ENCODE data around the gene AURKAIP1. TPM values are rescaled to one million over a fixed set of nuclear protein-coding genes. Genes with fewer than 3 reads are reported as not detected.

Gene AURKAIP1
- total RNA-seq, 1 donor from 2014 or later: 93.5 TPM

- H3K27me3 ChIP-seq (ENCODE audit: control insufficient read depth, insufficient read depth, low read length): no peaks in the 10 kb centered on the region
- H3K4me3 ChIP-seq (ENCODE audit: low read depth, low read length): no peak overlapping the region
- H3K36me3 ChIP-seq (ENCODE audit: control insufficient read depth, insufficient read depth, low read length): peaks cover 1% of the 10 kb centered on the region
- no peak for TF ChIP-seq CTCF (IDR thresholded peaks at IDR 0.05; ENCODE audit: insufficient read depth, low read length, severe bottlenecking)
- DNase-seq (ENCODE audit: low read depth): no peak
- FAIRE-seq: no peak
These were observed 8.3 kb downstream of the AURKAIP1 start for GRCh38 chr1:1366699-1367066.

GRCh38 chr1:1365875-1366698, 8.9 kb downstream of the AURKAIP1 start:
- no peak for TF ChIP-seq CTCF (IDR thresholded peaks at IDR 0.05; ENCODE audit: insufficient read depth, low read length, severe bottlenecking)
- H3K4me3 ChIP-seq (ENCODE audit: low read depth, low read length): no peak overlapping the region
- DNase-seq (ENCODE audit: low read depth) (no peak), FAIRE-seq (no peak)
- no peaks in the 10 kb centered on the region for H3K27me3 ChIP-seq (ENCODE audit: control insufficient read depth, insufficient read depth, low read length)
- no peaks in the 10 kb centered on the region for H3K36me3 ChIP-seq (ENCODE audit: control insufficient read depth, insufficient read depth, low read length)

GRCh38 chr1:1364266-1364665, 10.7 kb downstream of the AURKAIP1 start:
- DNase-seq (ENCODE audit: low read depth): no peak
- Histone ChIP-seq H3K4me3 (ENCODE audit: low read depth, low read length) (no peak overlapping the region), H3K36me3 (ENCODE audit: control insufficient read depth, insufficient read depth, low read length) (no peaks in the 10 kb centered on the region), H3K27me3 (ENCODE audit: control insufficient read depth, insufficient read depth, low read length) (no peaks in the 10 kb centered on the region)
- no peak for FAIRE-seq
- no peak for TF ChIP-seq CTCF (IDR thresholded peaks at IDR 0.05; ENCODE audit: insufficient read depth, low read length, severe bottlenecking)

GRCh38 chr1:1361982-1362423, 13.0 kb downstream of the AURKAIP1 start:
- H3K4me3 ChIP-seq (ENCODE audit: low read depth, low read length): no peak overlapping the region
- no peak for TF ChIP-seq CTCF (IDR thresholded peaks at IDR 0.05; ENCODE audit: insufficient read depth, low read length, severe bottlenecking)
- DNase-seq (ENCODE audit: low read depth) (no peak), FAIRE-seq (no peak)
- no peaks in the 10 kb centered on the region for H3K36me3 ChIP-seq (ENCODE audit: control insufficient read depth, insufficient read depth, low read length)
- H3K27me3 ChIP-seq (ENCODE audit: control insufficient read depth, insufficient read depth, low read length): no peaks in the 10 kb centered on the region

GRCh38 chr1:1361233-1361981, 13.6 kb downstream of the AURKAIP1 start:
- FAIRE-seq (no peak), DNase-seq (ENCODE audit: low read depth) (no peak)
- Histone ChIP-seq H3K4me3 (ENCODE audit: low read depth, low read length) (no peak overlapping the region), H3K27me3 (ENCODE audit: control insufficient read depth, insufficient read depth, low read length) (no peaks in the 10 kb centered on the region), H3K36me3 (ENCODE audit: control insufficient read depth, insufficient read depth, low read length) (no peaks in the 10 kb centered on the region)
- no peak for TF ChIP-seq CTCF (IDR thresholded peaks at IDR 0.05; ENCODE audit: insufficient read depth, low read length, severe bottlenecking)
